Heart left ventricle (tissue), 13 donors: ENCODE measurements around the gene DESI1.

Experiments used
- CTCF ChIP-seq, 12 donors: fragments of 200-600 bp; sonication (generic) in 4 of 12; IDR thresholded peaks; one replicate each; pipeline versions ENCODE4 v1.5.0 to v1.8.0; 2018 to 2022; ENCODE audit warnings: antibody characterized with exemption in 12 of 12, mild to moderate bottlenecking in 5 of 12
- POLR2A ChIP-seq, 2 donors: fragments of 450-650 bp; IDR thresholded peaks; one replicate each; pipeline ENCODE4 v1.6.1; 2017; ENCODE audit warnings: antibody characterized with exemption in 2 of 2, mild to moderate bottlenecking in 2 of 2, moderate library complexity in 2 of 2
- donor health status: ischemic (EF 13 %, LVEDD 7.1; RV severe dilation, severe dysfunction).
- donor health status: DM: no; HTN: yes; CAD: no.
- donor health status: DM: no; HTN: no; CAD: no.
- donor health status: ischemic (EF 25% LVEDD 6.9; RV normal size, moderate dysfunction).
- donor health status: ischemic (EF 25% LVEDD 5.7; RV mildly dilated, moderate dysfunction).
- donor health status: ischemic (EF 35%, LVEDD 5.7; RV mildly dilated, moderate dysfunction).
- donor health status: nonischemic (EF 11% LVEDD 7.7; RV severe dilation, severe dysfunction).
- donor health status: DM: yes; HTN: yes; CAD: no.
- donor health status: PGD.
- donor health status: ischemic (EF 29% LVEDD 5.4; RV normal size, mild dysfunction).
- donor health status: nonischemic (EF 23%, LVEDD 6.1; RV moderate dilation, normal function).

- TF ChIP-seq CTCF (IDR thresholded peaks at IDR 0.05) = no peak
- TF ChIP-seq POLR2A (IDR thresholded peaks at IDR 0.05) = no peak
Observed at GRCh38 chr22:41548830-41549211, 72.0 kb downstream of the DESI1 start.
